HPDE6-E6E7 (cell line): Measurements from ENCODE around the gene PYGO2.
"Not testable (repeated sequence)": the region's sequence is repeated elsewhere in the genome, so short reads cannot be mapped to it uniquely, and the experiment has no call there.

Source experiments
- DNase-seq: peaks from one replicate; pipeline ENCODE4 v3.0.0; 2011; ENCODE audit warnings: missing footprints; ENCODE audit errors: extremely low spot score

PYGO2 gene

GRCh38 chr1:154982341-154982740 is 20.8 kb upstream of the PYGO2 start:
- no peak for DNase-seq

- no peak for DNase-seq
Measured at GRCh38 chr1:154978360-154978759, 16.8 kb upstream of the PYGO2 start.

DNA sequence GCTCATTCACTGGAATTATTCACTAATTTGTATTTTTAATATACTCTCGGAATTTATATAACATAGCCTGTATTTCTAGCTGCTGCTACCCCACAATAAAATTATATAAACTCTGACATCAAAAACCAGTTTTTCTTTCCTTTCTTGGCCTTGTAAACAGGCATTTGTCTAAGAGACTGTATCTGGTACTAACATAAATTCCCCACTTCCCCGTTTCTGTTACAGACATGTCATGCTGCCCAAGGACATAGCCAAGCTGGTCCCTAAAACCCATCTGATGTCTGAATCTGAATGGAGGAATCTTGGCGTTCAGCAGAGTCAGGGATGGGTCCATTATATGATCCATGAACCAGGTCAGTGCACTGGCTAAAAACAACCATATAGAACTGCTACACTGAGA is 16.2 kb upstream of the PYGO2 start:
- DNase-seq, result not testable (repeated sequence)

DNA sequence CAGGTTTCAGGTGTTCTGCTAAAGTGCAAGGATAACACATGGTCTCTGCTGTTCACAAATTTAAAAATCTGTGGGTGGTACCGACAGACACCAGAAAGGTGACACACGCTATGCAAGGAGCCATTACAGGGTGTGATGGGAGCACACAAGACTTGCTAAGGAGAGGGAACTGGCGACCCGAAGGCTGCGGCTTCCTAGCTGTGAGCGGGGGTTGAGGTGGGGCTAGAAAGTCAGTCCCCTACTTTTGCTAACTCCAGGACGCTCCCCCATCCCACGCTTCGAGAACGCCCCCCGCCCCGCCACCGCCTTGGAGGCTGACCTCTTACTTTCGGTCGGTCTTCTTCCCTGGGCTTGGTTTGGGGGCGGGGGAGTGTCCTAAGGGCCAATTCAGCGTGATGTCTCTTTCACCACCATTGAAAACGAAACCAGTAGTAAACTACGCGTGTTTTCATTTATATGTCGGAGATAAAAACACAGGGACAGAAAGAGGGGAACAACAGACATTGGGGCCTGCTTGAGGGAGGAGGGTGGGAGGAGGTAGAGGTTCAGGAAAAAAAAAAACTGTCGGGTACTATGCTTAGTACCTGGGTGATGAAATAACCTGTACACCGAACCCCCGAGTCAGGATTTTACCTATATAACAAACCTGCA is 14.0 kb upstream of the PYGO2 start:
- no peak for DNase-seq

GRCh38 chr1:154974808-154975408 is 13.3 kb upstream of the PYGO2 start:
- DNase-seq, result peak; percentile 82

DNA sequence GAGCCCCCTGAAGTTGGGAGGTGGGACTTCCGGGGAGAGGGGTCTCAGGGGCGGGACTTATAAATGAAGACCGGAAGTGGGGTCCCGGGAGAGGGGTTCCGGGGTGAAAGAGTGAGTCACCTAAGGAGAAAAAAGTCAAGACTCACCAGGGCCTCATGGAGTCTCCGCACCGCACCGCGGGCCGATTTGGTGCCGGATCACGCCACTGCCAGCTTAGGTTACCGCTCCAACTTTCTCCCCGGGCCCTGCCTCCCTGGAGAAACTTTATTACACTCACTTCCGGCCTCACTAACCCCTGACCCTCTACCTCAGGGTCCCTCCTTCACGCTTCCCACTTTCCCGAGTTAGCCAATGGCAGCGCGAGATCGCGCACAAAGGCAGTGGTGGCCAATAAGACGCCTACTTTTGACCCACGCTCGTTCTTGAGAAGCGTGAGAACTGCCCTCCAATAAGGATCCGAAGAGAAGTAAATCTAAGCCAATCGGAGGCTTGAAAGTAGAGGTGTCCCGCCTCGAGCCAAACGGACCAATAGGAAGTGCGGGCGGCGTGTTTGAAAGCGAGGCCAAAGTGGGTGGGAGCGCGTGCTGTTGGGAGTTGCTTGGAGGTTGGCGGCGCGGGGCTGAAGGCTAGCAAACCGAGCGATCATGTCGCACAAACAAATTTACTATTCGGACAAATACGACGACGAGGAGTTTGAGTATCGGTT is 12.7 kb upstream of the PYGO2 start, which contains the start of gene CKS1B:
Gene CKS1B, plus strand, starts transcription at position 580 of the 706 bp plus-strand sequence. Its CDS starts 65 bp downstream, at position 645.
- peak; percentile 95 for DNase-seq

DNA sequence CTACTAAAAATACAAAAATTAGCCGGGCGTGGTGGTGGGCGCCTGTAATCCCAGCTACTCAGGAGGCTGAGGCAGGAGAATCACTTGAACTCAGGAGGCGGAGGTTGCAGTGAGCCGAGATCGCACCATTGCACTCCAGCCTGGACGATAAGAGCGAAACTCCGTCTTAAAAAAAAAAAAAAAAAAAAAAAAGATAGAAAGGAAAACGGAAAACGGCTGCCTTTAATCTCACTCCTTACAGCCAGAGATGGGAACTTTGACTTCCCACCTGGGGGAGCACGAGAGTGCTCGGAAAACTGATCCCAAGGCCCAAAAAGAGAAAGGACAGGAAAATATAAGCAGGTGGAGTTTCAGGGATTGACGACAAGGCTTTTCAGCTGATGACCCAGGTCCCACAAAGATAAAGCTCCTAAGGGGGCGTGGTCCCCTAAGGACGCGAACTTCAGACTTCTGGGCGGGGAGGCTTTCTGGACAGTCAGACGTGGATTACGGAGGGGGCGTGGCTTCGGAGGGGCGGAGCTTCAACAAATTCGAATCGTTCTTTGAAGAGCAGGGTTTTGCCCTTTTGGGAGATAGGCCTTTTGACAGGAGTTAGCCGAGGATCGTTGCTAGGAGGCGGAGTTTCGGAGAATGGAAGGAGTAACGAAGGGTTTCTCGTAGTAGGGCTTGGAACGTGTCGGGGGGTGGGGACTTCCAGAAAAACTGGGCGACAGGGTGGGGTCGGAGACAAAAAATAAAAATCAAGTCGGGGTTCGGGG is 11.9 kb upstream of the PYGO2 start:
- peak; percentile 76 for DNase-seq

GRCh38 chr1:154972517-154973343 is 11.1 kb upstream of the PYGO2 start:
- DNase-seq, result peak; percentile 77

- no peak for DNase-seq
Measured at GRCh38 chr1:154972213-154972516, 10.6 kb upstream of the PYGO2 start.

DNA sequence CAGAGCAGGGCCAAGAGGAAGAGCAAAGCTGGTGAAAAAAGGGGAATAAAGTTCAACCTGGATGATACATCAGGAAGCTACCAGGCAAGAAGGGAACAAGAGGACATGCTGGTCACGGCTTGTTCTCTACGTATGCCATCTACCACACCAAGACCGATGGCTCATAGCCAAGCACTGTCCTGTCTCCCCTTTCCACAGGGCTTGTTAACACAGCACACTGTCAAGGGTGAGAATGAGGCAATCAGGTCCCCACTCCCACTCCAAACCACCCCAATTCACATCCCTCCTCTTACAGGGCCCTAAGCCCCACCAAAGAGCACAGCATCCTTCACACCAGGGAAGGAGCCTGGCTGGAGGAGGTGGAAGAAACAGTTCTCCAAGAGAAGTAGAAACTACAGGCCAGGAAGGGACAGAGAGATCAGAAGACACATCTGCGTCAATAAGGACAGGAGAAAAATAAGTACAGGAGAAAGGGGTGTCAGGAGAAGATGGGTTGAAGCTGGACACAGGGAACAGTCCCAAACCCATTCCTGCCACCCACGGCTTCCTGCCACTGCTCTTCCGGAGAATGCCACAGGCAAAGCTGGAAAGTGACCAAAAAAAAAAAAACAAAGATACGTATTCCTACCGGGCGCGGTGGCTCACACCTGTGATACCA is 9.9 kb upstream of the PYGO2 start:
- DNase-seq, result peak; percentile 49

DNA sequence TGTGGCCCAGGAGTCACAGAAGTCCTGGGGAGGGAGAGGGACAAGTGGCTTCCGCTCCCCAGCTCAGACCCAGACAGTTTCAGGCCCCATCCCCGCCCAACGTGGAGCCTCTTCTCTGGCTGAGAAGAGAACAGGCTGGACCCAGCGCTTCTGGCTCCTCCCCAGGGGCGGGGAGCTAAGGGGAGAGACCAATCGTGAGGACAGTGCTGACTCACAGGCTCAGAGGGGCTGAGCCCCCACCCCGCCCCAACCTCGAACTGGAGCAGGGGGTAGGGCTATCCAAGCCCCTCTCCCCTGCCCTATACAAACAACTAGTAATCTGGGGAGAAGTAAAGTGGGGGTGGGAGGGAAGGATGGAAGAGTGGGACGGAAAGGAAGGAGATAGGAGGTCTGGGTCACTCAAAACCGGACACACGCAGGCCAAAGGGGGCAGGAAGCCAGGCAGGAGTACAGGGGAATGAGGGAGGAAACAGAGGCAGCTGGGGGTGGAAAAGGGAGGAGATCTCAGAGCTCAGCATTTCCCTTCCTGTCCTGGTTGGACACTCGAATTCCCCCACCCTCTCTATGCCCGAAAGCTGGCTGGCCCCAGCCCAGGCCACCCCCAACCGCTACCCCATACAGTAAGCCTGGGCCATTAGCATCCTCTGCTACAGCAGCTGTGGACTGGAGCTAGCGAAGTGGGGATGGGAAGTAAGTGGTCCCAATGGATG is 9.2 kb upstream of the PYGO2 start, which contains the start of gene SHC1:
Gene SHC1, minus strand, starts transcription at position 117 of the 710 bp plus-strand sequence. CDS start 221 bp downstream, outside the sequence.
- peak; percentile 93 for DNase-seq

GRCh38 chr1:154969860-154970452 is 8.4 kb upstream of the PYGO2 start:
- no peak for DNase-seq

DNA sequence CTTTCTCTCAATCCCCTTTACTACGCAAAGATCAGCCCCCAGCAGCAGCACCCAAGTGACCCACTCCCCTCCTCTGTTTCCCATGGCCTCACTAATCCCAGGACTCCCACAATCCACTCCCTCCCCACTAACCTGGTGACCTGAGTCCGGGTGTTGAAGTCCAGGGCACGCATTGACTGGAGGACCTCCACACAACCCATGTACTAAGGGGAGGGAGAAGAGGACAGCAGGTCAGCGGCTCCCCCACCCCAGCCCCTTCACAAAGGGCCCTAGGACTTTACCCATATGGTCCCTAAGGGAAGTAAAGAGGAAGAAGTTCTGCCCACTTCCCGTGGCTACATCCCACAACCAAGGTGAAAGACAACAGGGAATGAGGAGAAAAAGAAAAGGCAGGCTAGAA is 7.7 kb upstream of the PYGO2 start:
- no peak for DNase-seq

GRCh38 chr1:154968731-154969130 is 7.1 kb upstream of the PYGO2 start:
- DNase-seq, result no peak

DNA sequence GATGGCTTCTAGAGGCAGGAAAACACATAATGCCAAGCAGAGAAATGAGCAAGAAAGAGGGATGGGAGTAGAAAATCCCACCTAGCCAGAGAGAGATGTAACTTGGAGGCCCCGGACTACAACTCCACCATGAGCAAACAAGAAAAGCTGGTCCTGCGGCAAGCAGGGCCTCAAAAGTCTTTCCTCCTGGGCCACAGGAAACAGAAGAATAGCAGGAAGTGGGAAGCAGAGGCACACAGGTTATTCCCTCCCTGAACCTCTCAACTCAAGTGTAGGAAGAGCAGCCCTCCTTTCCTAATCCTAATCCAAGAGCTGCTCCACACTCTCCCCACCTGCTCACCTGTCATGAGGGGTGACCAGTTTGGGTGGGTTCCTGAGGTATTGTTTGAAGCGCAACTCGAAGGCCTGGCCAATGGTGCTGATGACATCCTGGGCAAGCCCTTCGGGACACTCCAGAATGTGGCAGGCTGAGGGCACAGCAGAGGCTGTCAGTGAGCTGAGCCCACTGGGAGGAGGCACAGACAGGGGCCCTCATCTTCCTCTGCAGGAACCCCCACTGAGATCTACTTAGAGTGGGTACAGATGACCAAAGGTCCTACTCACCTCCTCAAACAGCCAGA is 5.9 kb upstream of the PYGO2 start:
- no peak for DNase-seq

DNA sequence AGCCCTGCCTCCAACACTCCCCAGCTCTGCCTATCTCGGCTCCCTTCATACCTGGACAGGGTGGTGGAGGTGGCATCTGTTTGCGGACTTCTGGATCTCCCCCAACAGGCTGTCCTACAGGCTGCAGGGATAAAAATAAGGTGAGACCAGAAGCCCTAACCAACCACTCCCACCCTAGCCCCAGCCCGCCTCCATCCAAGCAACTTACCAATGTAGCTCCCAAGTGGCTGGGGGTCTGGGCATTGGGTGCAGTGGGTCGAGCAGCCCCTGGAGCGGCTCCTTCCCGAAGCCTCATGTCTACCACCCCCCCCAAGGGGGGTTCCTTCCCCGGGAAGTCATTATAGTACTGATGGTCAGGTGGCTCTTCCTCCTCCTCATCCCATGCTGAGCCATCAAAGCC is 4.5 kb upstream of the PYGO2 start:
- no peak for DNase-seq

- no peak for DNase-seq
Measured at GRCh38 chr1:154964359-154964758, 2.8 kb upstream of the PYGO2 start.

DNA sequence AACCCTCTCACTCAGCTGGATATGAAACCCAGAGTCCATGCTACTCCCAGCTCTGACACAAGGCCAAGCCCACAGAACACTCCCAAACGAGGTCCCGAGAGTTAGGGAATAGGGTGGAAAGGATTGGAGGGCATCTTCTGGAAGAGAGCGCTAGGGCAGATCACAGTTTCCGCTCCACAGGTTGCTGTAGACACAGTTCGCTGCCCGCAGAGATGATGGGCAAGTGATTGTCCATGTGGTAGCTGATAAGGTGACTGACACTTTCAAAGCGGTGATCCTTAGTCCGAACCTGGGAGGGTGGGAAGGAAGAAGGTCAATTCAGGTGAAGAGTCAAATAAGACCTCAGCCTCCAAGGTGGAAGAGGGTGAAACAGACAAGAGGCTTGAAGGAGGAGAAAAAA is 2.1 kb upstream of the PYGO2 start:
- no peak for DNase-seq

GRCh38 chr1:154962795-154963330 is 1.3 kb upstream of the PYGO2 start:
- DNase-seq, result no peak
